B cell (primary cell): ENCODE results near the gene ASB9. TPM values are rescaled to one million over a fixed set of nuclear protein-coding genes. Genes with fewer than 3 reads are reported as not detected.

Source experiments
- ATAC-seq: fragments of 200-7000 bp; cut with Tn5 transposase; one replicate; pipeline ENCODE4 v1.10.0; 2021; ENCODE audit warnings: low read depth, mild to moderate bottlenecking, moderate number of reproducible peaks, moderate library complexity
- CTCF ChIA-PET: fragments of 350-600 bp; sonication (Branson Sonifier 250); formaldehyde crosslinking; loops from one replicate; lab custom pipeline; 2021; ENCODE audit warnings: antibody characterized with exemption, inconsistent platforms; lab: Charles Lee
- POLR2A ChIA-PET: fragments of 350-600 bp; sonication (Branson Sonifier 250); formaldehyde crosslinking; loops from one replicate; lab custom pipeline; 2021; ENCODE audit warnings: antibody characterized with exemption; lab: Charles Lee
- DNase-seq: peaks from one replicate; pipeline ENCODE4 v3.0.0; 2013
- H2AFZ ChIP-seq: 2 replicates; pipeline ENCODE4 v1.6.1; 2012; ENCODE audit warnings: mild to moderate bottlenecking, low read depth, low read length; ENCODE audit not compliant: insufficient read depth, poor library complexity, severe bottlenecking
- H3K27ac ChIP-seq, 2 donors: 1 replicate in 1 of 2; 2 replicates in 1 of 2; pipeline ENCODE4 v1.5.1; 2012 to 2013; ENCODE audit warnings: low read length in 2 of 2, mild to moderate bottlenecking in 2 of 2, moderate library complexity in 1 of 2
- H3K27me3 ChIP-seq, 4 experiments: fragments of 200-600 bp in 1 of 4; sonication (generic) in 1 of 4; replicated peaks in 1 of 4; 1 replicate in 2 of 4; 2 replicates in 2 of 4; pipeline versions ENCODE4 v1.6.1 to v1.7.0; 2013 to 2016; ENCODE audit warnings: low read length in 3 of 4, mild to moderate bottlenecking in 2 of 4, mixed read lengths in 1 of 4, moderate library complexity in 1 of 4; ENCODE audit not compliant: insufficient read depth in 4 of 4, control insufficient read depth in 3 of 4; ENCODE audit errors: control extremely low read depth in 1 of 4
- H3K36me3 ChIP-seq, 2 experiments: replicated peaks in 1 of 2; 1 replicate in 1 of 2; 2 replicates in 1 of 2; pipeline versions ENCODE4 v1.6.1 to v1.7.1; 2013; ENCODE audit warnings: low read length in 1 of 2; ENCODE audit not compliant: insufficient read depth in 2 of 2, control insufficient read depth in 1 of 2; ENCODE audit errors: control extremely low read depth in 1 of 2, extremely low read depth in 1 of 2
- H3K4me1 ChIP-seq, 2 donors: fragments of 200-600 bp in 1 of 2; sonication (generic) in 1 of 2; 1 replicate in 1 of 2; 2 replicates in 1 of 2; pipeline versions ENCODE4 v1.5.1 to v1.6.1; 2013 to 2017; ENCODE audit warnings: low read length in 2 of 2; ENCODE audit not compliant: control insufficient read depth in 2 of 2, insufficient read depth in 2 of 2
- H3K4me2 ChIP-seq: replicated peaks from 2 replicates; pipeline ENCODE3; 2012; ENCODE audit warnings: mild to moderate bottlenecking, low read depth, low read length; ENCODE audit not compliant: poor library complexity, severe bottlenecking
- H3K4me3 ChIP-seq, 5 experiments: fragments of 200-600 bp in 1 of 5; sonication (generic) in 1 of 5; 1 replicate in 3 of 5; 2 replicates in 2 of 5; pipeline versions ENCODE4 v1.5.1 to v1.7.0; 2011 to 2016; ENCODE audit warnings: low read length in 4 of 5, mild to moderate bottlenecking in 4 of 5, low read depth in 2 of 5, control low read depth in 1 of 5, moderate library complexity in 1 of 5; ENCODE audit not compliant: insufficient read depth in 1 of 5; ENCODE audit errors: control extremely low read depth in 1 of 5, extremely low read depth in 1 of 5
- H3K79me2 ChIP-seq: fragments of 200-600 bp; sonication (generic); one replicate; pipeline ENCODE4 v1.6.0; 2016; ENCODE audit warnings: low read length; ENCODE audit not compliant: control insufficient read depth, insufficient read depth
- H3K9ac ChIP-seq: fragments of 200-600 bp; sonication (generic); 2 replicates; pipeline ENCODE4 v1.6.1; 2017; ENCODE audit warnings: mild to moderate bottlenecking, low read length, moderate library complexity
- H3K9me3 ChIP-seq, 3 donors: one replicate each; pipeline versions ENCODE4 v1.6.1 to v1.7.1; 2013; ENCODE audit warnings: low read length in 2 of 3; ENCODE audit not compliant: control insufficient read depth in 2 of 3, insufficient read depth in 1 of 3; ENCODE audit errors: control extremely low read depth in 1 of 3
- H4K20me1 ChIP-seq: 2 replicates; pipeline ENCODE4 v1.6.0; 2012; ENCODE audit warnings: mild to moderate bottlenecking, low read length; ENCODE audit not compliant: insufficient read depth, control insufficient read depth, poor library complexity, severe bottlenecking
- H3K27ac Mint-ChIP-seq: one replicate; pipeline ENCODE4 v1.8.0; 2021; ENCODE audit warnings: mixed read lengths
- H3K27me3 Mint-ChIP-seq: one replicate; pipeline ENCODE4 v1.8.0; 2021; ENCODE audit warnings: mixed read lengths
- H3K4me1 Mint-ChIP-seq: one replicate; pipeline ENCODE4 v1.8.0; 2021; ENCODE audit warnings: mixed read lengths
- H3K4me3 Mint-ChIP-seq: one replicate; pipeline ENCODE4 v1.8.0; 2021; ENCODE audit warnings: mixed read lengths
- H3K9me3 Mint-ChIP-seq: one replicate; pipeline ENCODE4 v1.8.0; 2022; ENCODE audit warnings: mixed read lengths; ENCODE audit not compliant: insufficient read depth
- CTCF ChIP-seq: fragments of 200-600 bp; IDR thresholded peaks from one replicate; pipeline ENCODE4 v1.8.0; 2022; ENCODE audit warnings: antibody characterized with exemption, mild to moderate bottlenecking
- EZH2 ChIP-seq: IDR thresholded peaks from 2 replicates; pipeline ENCODE4 v1.6.1; 2012; ENCODE audit warnings: borderline replicate concordance, low read depth, mild to moderate bottlenecking, moderate library complexity, low read length; ENCODE audit not compliant: insufficient read depth, poor library complexity, severe bottlenecking
- WGBS: methylation state at CpG from one replicate; pipeline ENCODE4 v1.1.5; 2013; ENCODE audit warnings: missing lambda C conversion rate; ENCODE audit not compliant: insufficient coverage; 5-methylcytosine and 5-hydroxymethylcytosine counted together
- intact Hi-C: fragments of 100-400 bp; cut with micrococcal nuclease; formaldehyde crosslinking; loops from one replicate; pipeline ENCODE4 v1.10.0; 2022
- polyA plus RNA-seq: library from polyadenylated mRNA; depleted of rRNA; stranded (reverse); fragments of >200 nt; gene quantifications from 2 replicates; pipeline ENCODE4 v1.2.3, GENCODE V29; 2012
- total RNA-seq, 2 donors: library from RNA; stranded (reverse); fragments of 120-200 nt in 1 of 2; gene quantifications; 1 replicate in 1 of 2; 2 replicates in 1 of 2; pipeline versions ENCODE4 v1.2.3 to v1.2.4, GENCODE V29; 2013 to 2022

ASB9 gene
- total and polyA plus RNA-seq, 2 donors (not counting 1 experiment from before 2014, with no cell fraction given), result not detected

GRCh38 chrX:15314472-15314871, 44.6 kb upstream of the ASB9 start:
- Histone ChIP-seq H2AFZ (no peak overlapping the region), H3K27me3 (no peaks in the 10 kb centered on the region), H3K9me3 (no peaks in the 10 kb centered on the region), H3K4me2 (no peak overlapping the region), H3K27ac (no peak overlapping the region), H3K4me1 (no peaks in the 10 kb centered on the region), H3K36me3 (no peaks in the 10 kb centered on the region), H3K9ac (no peak overlapping the region), H4K20me1 (no peaks in the 10 kb centered on the region), H3K4me3 (no peak overlapping the region), H3K79me2 (no peaks in the 10 kb centered on the region)
- no peak for DNase-seq
- H3K27ac Mint-ChIP-seq, result no peak overlapping the region
- no peaks in the 10 kb centered on the region for H3K9me3 Mint-ChIP-seq
- intact Hi-C loops, result no loop called here
- H3K4me3 Mint-ChIP-seq, result no peak overlapping the region
- CTCF ChIA-PET, result no interaction called here
- POLR2A ChIA-PET, result no interaction called here
- TF ChIP-seq CTCF (no peak), EZH2 (no peak)
- no peaks in the 10 kb centered on the region for H3K4me1 Mint-ChIP-seq
- WGBS, result no CpG with 5 or more reads among the region's 2 CpGs
- no peak for ATAC-seq
- no peaks in the 10 kb centered on the region for H3K27me3 Mint-ChIP-seq

- CTCF ChIA-PET, result interaction anchor here (1.1 kb wide), 2 partner anchors 11 to 13 kb away, joined by 3 read pairs; no protein-coding TSS in a partner anchor
- no peaks in the 10 kb centered on the region for H3K36me3 ChIP-seq
- H3K27me3 Mint-ChIP-seq, result no peaks in the 10 kb centered on the region
- intact Hi-C loops, result no loop called here
- no peaks in the 10 kb centered on the region for H3K79me2 ChIP-seq
- no peaks in the 10 kb centered on the region for H3K9me3 Mint-ChIP-seq
- POLR2A ChIA-PET, result no interaction called here
- no CpG with 5 or more reads among the region's 3 CpGs for WGBS
- no peak overlapping the region for H3K4me3 ChIP-seq
- H3K27ac ChIP-seq, result no peak overlapping the region
- no peak for TF ChIP-seq CTCF
- no peak for TF ChIP-seq EZH2
- H3K4me2 ChIP-seq, result no peak overlapping the region
- no peaks in the 10 kb centered on the region for H4K20me1 ChIP-seq
- H3K4me1 ChIP-seq, result no peaks in the 10 kb centered on the region
- no peaks in the 10 kb centered on the region for H3K27me3 ChIP-seq
- no peaks in the 10 kb centered on the region for H3K9me3 ChIP-seq
- no peak overlapping the region for H3K4me3 Mint-ChIP-seq
- DNase-seq (no peak), ATAC-seq (no peak)
- no peak overlapping the region for H3K27ac Mint-ChIP-seq
- H3K4me1 Mint-ChIP-seq, result no peaks in the 10 kb centered on the region
- no peak overlapping the region for H3K9ac ChIP-seq
- no peak overlapping the region for H2AFZ ChIP-seq
These were observed 41.2 kb upstream of the ASB9 start for GRCh38 chrX:15311119-15311518.
